Measurements from ENCODE around the gene LPCAT1.

LPCAT1 gene

DNA sequence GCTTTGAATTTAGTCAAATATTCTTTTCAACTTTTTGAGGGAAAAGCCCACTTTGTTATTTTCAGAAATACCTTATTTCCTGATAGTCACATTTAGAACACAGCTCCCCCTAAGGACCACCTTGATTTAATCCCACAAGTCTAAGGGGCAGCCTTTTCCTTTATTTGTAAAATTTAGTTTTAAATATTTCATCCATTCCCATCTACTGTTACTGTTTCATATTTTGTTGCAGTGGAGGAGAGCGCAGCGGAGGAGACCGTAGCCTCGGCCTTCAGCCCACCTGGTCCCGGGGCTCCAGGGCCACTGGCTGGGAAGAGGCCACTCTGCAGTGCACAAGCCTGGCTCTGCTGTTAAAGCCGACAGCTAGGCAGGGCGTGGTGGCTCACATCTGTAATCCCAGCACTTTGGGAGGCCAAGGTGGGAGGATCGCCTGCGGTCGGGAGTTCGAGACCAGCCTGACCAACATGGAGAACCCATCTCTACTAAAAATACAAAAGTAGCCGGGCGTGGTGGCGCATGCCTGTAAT, 19.6 kb downstream of the LPCAT1 start:
- TF ChIP-seq ZFX (IDR thresholded peaks at IDR 0.05; ENCODE audit: borderline replicate concordance), result no peak
- TF ChIP-seq, protein P1, sequence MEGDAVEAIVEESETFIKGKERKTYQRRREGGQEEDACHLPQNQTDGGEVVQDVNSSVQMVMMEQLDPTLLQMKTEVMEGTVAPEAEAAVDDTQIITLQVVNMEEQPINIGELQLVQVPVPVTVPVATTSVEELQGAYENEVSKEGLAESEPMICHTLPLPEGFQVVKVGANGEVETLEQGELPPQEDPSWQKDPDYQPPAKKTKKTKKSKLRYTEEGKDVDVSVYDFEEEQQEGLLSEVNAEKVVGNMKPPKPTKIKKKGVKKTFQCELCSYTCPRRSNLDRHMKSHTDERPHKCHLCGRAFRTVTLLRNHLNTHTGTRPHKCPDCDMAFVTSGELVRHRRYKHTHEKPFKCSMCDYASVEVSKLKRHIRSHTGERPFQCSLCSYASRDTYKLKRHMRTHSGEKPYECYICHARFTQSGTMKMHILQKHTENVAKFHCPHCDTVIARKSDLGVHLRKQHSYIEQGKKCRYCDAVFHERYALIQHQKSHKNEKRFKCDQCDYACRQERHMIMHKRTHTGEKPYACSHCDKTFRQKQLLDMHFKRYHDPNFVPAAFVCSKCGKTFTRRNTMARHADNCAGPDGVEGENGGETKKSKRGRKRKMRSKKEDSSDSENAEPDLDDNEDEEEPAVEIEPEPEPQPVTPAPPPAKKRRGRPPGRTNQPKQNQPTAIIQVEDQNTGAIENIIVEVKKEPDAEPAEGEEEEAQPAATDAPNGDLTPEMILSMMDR (IDR thresholded peaks at IDR 0.05), result no peak
- H3K27ac ChIP-seq, result no peak overlapping the region

DNA sequence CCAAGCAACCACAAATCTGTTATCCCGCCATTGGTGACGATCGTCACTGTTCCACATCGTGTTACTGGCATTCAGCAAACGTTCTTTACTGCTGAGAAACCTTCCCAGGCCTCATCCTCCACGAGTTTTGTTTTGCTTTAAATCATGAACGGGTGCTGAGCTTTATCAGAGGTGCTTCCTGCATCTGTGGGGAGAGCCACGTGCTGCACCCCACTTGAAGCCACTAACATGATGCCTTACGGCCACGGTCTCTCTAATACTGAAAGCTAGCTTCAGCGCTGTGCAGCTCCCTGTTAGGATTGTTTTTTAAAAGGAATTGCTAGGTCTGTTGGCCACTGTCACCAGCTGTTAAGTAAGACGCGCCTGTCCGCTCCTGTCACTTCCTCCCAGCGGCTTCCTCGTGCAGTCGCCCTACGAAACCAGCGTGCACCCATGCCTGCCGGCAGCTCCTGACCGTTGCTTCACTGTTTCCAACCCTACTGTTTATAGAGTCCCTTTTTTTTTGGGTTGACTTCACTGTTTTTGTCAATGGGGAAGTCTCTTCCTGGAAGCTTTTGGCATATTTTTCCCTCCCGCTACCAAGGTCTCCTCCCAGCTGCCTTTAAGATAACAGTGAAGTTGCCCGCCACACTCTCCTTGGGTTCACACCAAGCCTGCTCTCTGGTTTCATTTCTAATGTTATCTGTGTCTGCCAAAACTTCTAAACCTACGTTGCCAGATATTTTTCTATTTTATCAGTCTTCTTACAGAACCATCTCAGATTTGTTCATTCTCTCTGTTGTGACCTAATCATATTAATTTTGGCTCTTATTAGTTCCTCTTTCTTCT, 20.3 kb downstream of the LPCAT1 start:
- H3K27ac ChIP-seq, result no peak overlapping the region
- no peak for TF ChIP-seq ZFX (IDR thresholded peaks at IDR 0.05; ENCODE audit: borderline replicate concordance)
- TF ChIP-seq, protein P1 (IDR thresholded peaks at IDR 0.05), result no peak

DNA sequence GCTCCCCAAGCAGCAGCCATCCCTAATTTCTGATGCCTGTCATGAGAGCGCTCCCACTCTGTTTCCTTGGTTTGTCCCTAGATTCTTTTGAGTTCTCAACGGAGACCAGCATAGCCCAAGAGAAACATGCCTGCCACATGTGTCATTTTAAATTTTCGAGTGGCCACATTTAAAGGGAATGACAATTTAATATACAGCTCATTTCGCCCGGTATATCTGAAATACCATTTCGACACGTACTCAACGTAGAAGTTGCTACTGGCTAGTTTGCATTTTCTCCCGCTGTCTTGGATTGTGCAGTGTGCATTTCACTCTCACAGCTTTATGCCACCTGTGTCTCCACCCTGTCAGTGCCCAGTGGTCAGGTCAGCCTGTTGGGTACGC, 21.0 kb downstream of the LPCAT1 start:
- no peak overlapping the region for H3K27ac ChIP-seq
- TF ChIP-seq ZFX (IDR thresholded peaks at IDR 0.05; ENCODE audit: borderline replicate concordance), result no peak
- TF ChIP-seq, protein P1 (IDR thresholded peaks at IDR 0.05), result no peak

DNA sequence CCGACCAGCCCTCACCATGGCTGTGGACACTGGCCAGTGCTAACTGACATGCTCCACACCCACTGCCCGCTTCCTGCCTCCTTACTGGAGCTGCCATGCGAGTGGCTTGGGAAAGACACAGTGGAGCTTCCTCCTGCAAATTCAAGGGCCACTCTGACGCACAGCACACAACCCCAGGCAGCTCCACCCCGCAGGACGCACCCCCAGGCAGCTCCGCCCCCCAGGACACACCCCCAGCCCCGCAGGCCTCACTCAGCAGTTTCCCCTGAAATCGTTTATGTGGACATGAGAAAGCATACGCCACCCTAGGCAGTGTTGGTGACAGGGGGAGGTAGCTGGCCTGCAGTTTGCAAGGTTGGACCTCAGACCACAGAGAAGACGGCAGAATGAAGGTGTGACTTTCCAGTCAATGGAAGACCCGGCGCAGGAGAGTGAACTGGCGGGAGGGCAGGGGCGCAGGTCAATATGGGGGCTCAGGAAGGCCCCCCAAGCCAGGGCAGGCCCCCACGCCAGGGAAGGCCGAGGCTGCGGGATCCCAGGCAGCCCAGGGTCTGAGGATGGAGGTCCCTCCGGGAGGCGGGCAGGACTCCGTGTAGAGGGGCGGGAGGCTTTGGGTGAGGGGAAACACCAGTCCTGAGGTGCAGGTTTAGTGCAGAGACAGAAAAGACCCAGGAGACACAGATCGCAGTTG, 21.6 kb downstream of the LPCAT1 start:
- TF ChIP-seq, protein P1 (IDR thresholded peaks at IDR 0.05), result no peak
- no peak for TF ChIP-seq ZFX (IDR thresholded peaks at IDR 0.05; ENCODE audit: borderline replicate concordance)
- H3K27ac ChIP-seq, result no peak overlapping the region

DNA sequence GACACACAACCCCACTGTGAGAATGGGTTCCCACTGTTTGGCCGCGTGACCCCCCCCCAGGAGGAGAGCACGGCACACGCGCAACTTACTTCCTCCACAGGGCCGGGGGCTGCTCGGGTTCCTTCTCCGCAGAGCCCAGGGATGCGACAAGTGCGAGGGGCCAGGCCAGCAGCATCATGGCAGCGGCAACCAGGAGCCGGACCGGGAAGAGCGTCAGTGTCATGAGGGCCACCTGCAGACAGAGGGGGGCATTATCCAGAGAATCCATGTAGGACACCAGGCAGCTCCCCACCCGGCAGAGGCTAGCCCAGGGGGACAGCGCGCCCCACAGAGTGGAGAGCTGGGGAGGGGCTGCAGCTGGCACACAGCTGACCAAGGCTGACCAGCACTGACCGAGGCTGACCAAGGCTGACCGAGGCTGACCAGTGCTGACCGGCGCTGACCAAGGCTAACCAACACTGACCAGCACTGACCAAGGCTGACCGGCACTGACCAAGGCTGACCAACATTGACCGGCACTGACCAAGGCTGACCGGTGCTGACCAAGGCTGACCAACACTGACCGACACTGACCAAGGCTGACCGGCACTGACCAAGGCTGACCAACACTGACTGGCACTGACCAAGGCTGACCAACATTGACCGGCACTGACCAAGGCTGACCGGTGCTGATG, 22.3 kb downstream of the LPCAT1 start:
- no peak overlapping the region for H3K27ac ChIP-seq
- no peak for TF ChIP-seq ZFX (IDR thresholded peaks at IDR 0.05; ENCODE audit: borderline replicate concordance)
- TF ChIP-seq, protein P1 (IDR thresholded peaks at IDR 0.05), result no peak

DNA sequence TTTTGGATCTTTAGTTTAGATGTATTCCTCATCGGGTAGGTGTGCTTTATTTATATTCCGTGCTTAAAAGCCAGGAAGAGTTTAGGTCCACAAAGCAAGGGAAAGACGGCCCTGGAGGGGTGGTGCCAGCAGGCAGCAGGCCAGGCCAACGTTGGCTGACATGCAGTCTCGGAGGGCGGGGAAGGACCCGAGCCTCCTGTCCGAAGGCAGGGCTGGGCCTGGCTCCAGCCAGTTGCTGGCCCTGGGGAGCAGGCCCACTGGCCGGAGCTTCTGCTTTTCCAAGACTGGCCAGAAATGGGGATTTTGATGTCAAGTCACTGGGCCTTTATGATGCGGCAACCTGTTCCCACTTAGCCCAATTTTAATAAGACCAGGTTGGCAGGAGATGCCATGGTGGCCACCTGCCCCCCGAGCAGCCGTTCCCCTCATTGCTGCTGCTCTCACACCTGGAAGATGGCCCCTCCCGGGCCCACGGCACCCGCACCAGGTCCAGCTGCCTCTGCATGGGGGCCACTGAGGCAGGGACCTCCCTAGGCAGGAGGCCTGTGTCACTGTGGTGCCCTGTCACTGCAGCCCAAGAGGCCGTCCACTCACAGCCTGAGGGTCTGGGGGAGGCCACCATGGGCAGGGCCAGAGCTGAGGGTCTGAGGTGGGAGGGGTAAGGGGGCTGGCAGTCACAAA, 23.2 kb downstream of the LPCAT1 start:
- TF ChIP-seq ZFX (IDR thresholded peaks at IDR 0.05; ENCODE audit: borderline replicate concordance), result no peak
- TF ChIP-seq, protein P1 (IDR thresholded peaks at IDR 0.05), result no peak
- no peak overlapping the region for H3K27ac ChIP-seq

All from 22Rv1 (cell line).